ENCODE data around the gene AMTN. TPM values are rescaled to one million over a fixed set of nuclear protein-coding genes. Genes with fewer than 3 reads are reported as not detected.
"Not testable (repeated sequence)": the region's sequence is repeated elsewhere in the genome, so short reads cannot be mapped to it uniquely, and the experiment has no call there.

Gene AMTN
- total RNA-seq: not detected

DNA sequence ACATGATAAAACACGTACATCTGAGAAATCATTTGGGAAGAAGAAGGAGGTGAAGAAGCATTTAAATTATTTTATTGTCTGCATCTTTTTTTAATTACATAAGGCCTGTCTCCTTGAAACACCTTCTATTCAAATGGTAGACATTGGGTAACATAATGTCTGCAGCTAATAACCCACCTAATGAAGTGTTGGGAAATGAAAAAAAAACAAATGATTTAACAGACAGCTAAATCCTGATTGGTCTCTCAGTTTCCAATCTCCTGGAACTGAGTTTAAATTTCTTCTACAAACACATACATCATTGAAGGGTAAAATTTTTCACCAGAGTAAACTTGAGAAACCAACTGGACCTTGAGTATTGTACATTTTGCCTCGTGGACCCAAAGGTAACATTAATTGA, at the start of gene AMTN:
TSS of gene AMTN (plus strand) at position 301 of the 400 bp plus-strand sequence. CDS start 209 bp downstream, outside the sequence.
- no peak for DNase-seq (ENCODE audit: low spot score)
- ATAC-seq: no peak

DNA sequence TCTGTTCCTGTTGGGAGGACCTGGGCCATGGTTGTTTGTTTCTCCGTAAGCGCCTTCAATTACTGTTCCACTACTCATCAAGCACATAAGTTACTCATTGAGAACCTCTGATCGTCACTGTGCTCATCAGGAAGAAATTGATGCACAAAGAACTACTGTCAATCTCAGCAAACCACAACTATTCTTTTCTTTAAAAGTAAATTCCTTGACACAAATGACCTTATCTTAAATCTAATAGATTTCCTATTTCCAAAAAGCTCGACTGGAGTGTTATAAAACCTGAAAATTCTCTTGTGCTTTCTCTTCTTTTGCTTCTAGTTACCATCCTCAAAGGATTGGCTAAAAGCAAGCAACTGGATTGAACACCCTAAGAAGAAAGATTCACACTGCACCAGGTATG, 46.5 kb upstream of the AMTN start, which contains the start of gene MUC7:
TSS of gene MUC7 (plus strand) at position 301 of the 400 bp plus-strand sequence. CDS start 1,825 bp downstream, outside the sequence.
- ATAC-seq (no peak), DNase-seq (ENCODE audit: low spot score) (no peak)

DNA sequence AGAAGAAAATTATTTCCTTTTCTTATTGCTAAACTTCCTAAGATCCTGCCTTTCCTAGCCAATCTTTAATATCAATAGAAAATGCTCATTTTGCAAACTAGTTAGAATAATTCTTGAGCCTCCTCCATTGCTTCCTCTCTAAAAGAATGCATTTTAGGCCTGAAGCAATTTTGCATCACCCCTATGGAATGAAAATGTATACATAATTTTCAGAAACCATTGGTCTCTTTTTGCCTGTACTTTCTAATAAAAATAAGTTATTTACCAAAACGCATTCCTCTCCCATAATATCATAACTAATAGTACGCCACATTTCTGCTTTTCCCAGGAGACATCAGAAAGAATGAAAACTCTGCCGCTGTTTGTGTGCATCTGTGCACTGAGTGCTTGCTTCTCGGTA, 44.7 kb upstream of the AMTN start:
- DNase-seq (ENCODE audit: low spot score): no peak
- no peak for ATAC-seq

- no peak for ATAC-seq
Observed at GRCh38 chr4:70488748-70489147, 29.6 kb upstream of the AMTN start.

GRCh38 chr4:70496231-70496630, 22.1 kb upstream of the AMTN start:
- ATAC-seq: no peak
- DNase-seq (ENCODE audit: low spot score): no peak

More at GRCh38 chr4:70488748-70489147, 29.6 kb upstream of the AMTN start:
- DNase-seq (ENCODE audit: low spot score): no peak

- not testable (repeated sequence) for ATAC-seq; DNase-seq (ENCODE audit: low spot score)
Observed at GRCh38 chr4:70501838-70502237, 16.5 kb upstream of the AMTN start.

GRCh38 chr4:70504733-70505132, 13.6 kb upstream of the AMTN start:
- ATAC-seq (no peak), DNase-seq (ENCODE audit: low spot score) (no peak)

- DNase-seq (ENCODE audit: low spot score) (peak; percentile 49), ATAC-seq (peak; percentile 95)
Observed at GRCh38 chr4:70505151-70505748, 13.1 kb upstream of the AMTN start.

- ATAC-seq: no peak
- DNase-seq (ENCODE audit: low spot score): no peak
Observed at GRCh38 chr4:70508801-70509200, 9.6 kb upstream of the AMTN start.

DNA sequence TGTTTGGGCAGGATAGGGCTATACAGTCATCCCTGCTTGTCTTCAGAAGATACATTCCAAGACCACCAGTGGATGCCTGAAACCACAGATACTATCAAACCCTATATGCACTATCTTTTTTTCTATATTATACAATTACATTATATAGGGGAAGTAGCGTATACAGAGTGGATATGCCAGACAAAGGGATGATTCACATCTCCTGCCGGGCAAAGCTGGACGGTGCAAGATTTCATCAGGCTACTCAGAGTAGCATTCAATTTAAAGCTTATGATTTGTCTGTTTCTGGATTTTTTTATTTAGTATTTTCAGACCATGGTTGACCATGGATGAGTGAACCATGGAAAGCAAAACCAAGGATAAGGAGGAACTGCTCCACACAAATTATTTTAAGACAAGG, 7.0 kb upstream of the AMTN start:
- ATAC-seq: no peak

GRCh38 chr4:70515367-70516250, 2.8 kb upstream of the AMTN start:
- no peak for DNase-seq (ENCODE audit: low spot score)

More for the DNA sequence above, 7.0 kb upstream of the AMTN start:
- no peak for DNase-seq (ENCODE audit: low spot score)

DNA sequence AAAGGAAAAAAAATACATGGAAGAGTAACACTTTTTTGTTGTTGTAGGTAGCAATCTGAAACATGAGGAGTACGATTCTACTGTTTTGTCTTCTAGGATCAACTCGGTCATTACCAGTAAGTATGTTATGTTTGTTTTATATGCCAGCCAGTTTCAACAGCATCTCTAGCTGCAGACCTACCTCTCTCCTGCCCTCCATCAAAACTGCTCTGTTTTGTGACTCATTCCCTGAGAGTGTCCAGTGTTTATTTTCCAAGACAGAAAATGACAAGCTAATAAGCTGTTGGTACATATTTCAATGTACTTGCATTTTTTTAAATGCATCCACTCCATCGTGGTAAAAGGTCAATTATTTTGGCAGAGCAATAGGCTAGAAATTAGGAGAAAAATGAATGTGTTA, 347 bp downstream of the AMTN start:
- ATAC-seq (no peak), DNase-seq (ENCODE audit: low spot score) (no peak)

More at GRCh38 chr4:70515367-70516250, 2.8 kb upstream of the AMTN start:
- no peak for ATAC-seq

- DNase-seq (ENCODE audit: low spot score) (no peak), ATAC-seq (no peak)
Observed at GRCh38 chr4:70522626-70523025, 4.3 kb downstream of the AMTN start.

- no peak for DNase-seq (ENCODE audit: low spot score)
Observed at GRCh38 chr4:70530997-70531396, 12.6 kb downstream of the AMTN start.

DNA sequence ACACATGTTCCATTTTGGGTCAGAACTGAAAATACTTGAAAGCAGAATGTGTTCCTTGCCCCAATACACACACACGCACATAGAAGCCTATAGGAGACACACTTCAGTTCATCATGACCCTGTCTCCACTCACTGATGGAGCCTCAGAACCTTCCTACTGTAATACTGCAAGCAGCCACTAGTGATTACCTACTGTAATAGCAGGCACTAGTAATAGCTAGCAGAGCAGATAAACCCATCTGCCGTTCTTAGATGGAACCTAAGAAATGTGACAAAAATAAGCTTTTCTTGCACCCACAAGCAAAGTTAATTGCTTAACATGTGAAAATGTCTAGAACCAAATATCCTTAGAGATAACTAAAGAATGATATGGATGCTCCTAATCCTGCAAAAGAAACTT, 13.6 kb downstream of the AMTN start:
- no peak for DNase-seq (ENCODE audit: low spot score)
- no peak for ATAC-seq

More at GRCh38 chr4:70530997-70531396, 12.6 kb downstream of the AMTN start:
- ATAC-seq: no peak

DNA sequence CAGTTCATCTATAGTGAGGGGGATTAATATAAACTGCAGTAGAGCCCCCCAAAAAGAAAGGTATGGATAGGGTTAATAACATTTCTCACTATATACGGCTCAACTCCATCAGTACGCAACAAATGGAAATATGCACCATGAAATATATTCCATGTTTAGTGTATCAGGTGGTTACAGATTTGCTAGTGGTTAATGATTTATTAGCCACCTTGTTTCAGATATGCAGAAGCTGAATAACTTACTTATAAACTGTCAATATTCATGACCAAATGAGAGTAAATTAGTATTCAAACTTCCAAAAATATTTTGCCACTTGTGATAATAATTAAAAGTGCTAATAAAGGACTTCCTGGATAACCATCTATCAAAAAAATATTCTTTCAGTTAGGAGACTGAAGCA, 14.8 kb downstream of the AMTN start:
- DNase-seq (ENCODE audit: low spot score): no peak
- ATAC-seq: no peak

GRCh38 chr4:70533791-70534190, 15.4 kb downstream of the AMTN start:
- ATAC-seq: no peak
- no peak for DNase-seq (ENCODE audit: low spot score)

- not testable (repeated sequence) for ATAC-seq; DNase-seq (ENCODE audit: low spot score)
Observed at GRCh38 chr4:70534886-70535285, 16.5 kb downstream of the AMTN start.

DNA sequence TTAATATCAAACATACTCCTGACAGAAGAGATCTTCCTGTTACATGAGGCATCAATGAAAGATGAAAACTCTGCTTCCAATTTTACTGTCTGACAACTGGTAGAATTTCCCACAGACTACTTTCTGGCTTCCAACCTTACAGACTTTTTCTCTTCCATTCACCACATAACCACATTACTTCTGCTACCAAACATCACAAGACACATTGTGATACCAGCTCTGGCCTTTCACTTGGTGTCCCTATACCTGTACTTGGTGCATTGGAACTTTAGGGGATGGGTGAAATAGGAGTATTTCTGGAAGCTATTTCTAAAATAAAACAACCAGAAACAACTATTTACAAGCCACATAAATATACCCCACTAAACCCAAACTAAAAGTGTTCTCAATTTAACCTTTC, 20.5 kb downstream of the AMTN start:
- no peak for DNase-seq (ENCODE audit: low spot score)
- no peak for ATAC-seq

DNA sequence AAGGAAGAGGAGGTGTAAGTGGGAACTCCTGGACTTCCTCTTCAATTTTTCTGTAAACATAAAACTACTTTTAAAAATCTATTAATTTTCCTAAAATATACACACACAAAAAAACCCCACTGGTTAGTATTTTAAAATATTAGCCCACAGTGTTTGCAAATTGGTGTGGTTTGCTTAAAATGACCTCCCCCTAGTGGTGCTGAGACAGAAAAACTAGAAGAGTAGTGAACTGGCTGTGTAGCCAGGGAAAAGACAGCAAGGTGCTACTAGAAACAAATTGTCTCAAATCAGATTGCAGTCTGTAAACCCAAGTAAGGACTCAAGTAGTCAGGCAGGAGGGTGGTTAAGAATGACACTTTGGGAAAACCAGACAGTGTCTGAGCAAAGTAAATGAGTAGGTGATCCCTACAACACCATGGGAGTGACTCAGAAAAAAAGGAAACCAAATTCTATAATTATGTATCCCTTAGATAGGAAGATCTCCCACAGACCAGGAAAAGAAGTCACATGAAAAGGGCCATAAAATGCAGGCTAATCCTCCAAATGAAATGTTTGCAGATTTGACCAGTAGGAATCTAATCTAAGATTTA, 26.0 kb downstream of the AMTN start:
- ATAC-seq (peak; percentile 77), DNase-seq (ENCODE audit: low spot score) (no peak)

DNA sequence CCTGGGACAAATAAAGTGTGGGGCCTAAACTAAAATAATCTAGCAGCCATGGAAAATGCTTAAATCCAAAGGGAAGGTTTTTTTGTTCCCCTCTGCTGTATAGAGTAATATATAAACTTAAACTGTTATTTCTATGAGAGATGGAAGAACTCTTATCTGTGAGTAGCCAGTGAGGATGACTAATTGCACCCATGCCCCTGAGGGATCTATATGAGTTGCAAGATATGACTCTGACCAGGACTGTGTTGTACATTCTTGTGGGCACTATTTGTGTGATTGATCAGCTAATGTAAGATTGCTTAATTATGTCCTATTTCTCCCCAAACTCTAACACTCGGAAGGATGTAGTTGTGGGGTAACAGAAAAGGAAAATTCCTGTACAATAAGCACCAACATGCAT, 38.5 kb downstream of the AMTN start:
- ATAC-seq (no peak), DNase-seq (ENCODE audit: low spot score) (no peak)
